ENCODE data around the gene LBP.

DNA sequence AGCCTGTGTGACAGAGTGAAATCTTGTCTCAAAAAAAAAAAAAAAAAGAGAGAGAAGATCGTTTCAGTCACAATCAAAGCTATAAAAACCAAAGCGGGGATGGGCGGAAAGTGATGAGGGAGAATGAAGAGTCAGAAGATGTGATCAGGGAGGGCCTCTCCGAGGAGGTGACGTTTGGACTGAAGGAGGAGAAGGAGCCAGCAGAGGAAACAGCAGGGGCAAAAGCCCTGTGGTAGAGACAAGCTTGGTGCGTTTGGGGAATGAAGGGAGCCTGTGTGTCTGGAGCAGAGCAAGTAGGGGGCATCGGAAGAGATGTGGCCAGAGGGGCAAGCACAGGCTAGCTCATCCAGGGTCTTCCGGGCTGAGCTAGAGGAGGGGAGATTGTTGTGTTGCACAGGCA, 14.5 kb upstream of the LBP start:
- TF ChIP-seq, protein P1, sequence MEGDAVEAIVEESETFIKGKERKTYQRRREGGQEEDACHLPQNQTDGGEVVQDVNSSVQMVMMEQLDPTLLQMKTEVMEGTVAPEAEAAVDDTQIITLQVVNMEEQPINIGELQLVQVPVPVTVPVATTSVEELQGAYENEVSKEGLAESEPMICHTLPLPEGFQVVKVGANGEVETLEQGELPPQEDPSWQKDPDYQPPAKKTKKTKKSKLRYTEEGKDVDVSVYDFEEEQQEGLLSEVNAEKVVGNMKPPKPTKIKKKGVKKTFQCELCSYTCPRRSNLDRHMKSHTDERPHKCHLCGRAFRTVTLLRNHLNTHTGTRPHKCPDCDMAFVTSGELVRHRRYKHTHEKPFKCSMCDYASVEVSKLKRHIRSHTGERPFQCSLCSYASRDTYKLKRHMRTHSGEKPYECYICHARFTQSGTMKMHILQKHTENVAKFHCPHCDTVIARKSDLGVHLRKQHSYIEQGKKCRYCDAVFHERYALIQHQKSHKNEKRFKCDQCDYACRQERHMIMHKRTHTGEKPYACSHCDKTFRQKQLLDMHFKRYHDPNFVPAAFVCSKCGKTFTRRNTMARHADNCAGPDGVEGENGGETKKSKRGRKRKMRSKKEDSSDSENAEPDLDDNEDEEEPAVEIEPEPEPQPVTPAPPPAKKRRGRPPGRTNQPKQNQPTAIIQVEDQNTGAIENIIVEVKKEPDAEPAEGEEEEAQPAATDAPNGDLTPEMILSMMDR (tag by site-specific recombination; IDR thresholded peaks at IDR 0.05): no peak
- TF ChIP-seq, protein P2, sequence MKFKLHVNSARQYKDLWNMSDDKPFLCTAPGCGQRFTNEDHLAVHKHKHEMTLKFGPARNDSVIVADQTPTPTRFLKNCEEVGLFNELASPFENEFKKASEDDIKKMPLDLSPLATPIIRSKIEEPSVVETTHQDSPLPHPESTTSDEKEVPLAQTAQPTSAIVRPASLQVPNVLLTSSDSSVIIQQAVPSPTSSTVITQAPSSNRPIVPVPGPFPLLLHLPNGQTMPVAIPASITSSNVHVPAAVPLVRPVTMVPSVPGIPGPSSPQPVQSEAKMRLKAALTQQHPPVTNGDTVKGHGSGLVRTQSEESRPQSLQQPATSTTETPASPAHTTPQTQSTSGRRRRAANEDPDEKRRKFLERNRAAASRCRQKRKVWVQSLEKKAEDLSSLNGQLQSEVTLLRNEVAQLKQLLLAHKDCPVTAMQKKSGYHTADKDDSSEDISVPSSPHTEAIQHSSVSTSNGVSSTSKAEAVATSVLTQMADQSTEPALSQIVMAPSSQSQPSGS (tag by site-specific recombination; IDR thresholded peaks at IDR 0.05; ENCODE audit: low read depth): no peak
- no peak for TF ChIP-seq ZNF530 (tag by site-specific recombination; IDR thresholded peaks at IDR 0.05; ENCODE audit: low read depth)
- TF ChIP-seq, protein P3, sequence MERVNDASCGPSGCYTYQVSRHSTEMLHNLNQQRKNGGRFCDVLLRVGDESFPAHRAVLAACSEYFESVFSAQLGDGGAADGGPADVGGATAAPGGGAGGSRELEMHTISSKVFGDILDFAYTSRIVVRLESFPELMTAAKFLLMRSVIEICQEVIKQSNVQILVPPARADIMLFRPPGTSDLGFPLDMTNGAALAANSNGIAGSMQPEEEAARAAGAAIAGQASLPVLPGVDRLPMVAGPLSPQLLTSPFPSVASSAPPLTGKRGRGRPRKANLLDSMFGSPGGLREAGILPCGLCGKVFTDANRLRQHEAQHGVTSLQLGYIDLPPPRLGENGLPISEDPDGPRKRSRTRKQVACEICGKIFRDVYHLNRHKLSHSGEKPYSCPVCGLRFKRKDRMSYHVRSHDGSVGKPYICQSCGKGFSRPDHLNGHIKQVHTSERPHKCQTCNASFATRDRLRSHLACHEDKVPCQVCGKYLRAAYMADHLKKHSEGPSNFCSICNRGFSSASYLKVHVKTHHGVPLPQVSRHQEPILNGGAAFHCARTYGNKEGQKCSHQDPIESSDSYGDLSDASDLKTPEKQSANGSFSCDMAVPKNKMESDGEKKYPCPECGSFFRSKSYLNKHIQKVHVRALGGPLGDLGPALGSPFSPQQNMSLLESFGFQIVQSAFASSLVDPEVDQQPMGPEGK (tag by site-specific recombination; IDR thresholded peaks at IDR 0.05): no peak
- TF ChIP-seq, protein P4, sequence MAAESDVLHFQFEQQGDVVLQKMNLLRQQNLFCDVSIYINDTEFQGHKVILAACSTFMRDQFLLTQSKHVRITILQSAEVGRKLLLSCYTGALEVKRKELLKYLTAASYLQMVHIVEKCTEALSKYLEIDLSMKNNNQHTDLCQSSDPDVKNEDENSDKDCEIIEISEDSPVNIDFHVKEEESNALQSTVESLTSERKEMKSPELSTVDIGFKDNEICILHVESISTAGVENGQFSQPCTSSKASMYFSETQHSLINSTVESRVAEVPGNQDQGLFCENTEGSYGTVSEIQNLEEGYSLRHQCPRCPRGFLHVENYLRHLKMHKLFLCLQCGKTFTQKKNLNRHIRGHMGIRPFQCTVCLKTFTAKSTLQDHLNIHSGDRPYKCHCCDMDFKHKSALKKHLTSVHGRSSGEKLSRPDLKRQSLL (tag by site-specific recombination; IDR thresholded peaks at IDR 0.05): no peak
- TF ChIP-seq, protein P5, sequence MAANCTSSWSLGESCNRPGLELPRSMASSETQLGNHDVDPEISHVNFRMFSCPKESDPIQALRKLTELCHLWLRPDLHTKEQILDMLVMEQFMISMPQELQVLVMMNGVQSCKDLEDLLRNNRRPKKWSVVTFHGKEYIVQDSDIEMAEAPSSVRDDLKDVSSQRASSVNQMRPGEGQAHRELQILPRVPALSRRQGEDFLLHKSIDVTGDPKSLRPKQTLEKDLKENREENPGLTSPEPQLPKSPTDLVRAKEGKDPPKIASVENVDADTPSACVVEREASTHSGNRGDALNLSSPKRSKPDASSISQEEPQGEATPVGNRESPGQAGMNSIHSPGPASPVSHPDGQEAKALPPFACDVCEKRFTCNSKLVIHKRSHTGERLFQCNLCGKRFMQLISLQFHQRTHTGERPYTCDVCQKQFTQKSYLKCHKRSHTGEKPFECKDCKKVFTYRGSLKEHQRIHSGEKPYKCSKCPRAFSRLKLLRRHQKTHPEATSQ (tag by site-specific recombination; IDR thresholded peaks at IDR 0.05): no peak
- TF ChIP-seq, protein P6, sequence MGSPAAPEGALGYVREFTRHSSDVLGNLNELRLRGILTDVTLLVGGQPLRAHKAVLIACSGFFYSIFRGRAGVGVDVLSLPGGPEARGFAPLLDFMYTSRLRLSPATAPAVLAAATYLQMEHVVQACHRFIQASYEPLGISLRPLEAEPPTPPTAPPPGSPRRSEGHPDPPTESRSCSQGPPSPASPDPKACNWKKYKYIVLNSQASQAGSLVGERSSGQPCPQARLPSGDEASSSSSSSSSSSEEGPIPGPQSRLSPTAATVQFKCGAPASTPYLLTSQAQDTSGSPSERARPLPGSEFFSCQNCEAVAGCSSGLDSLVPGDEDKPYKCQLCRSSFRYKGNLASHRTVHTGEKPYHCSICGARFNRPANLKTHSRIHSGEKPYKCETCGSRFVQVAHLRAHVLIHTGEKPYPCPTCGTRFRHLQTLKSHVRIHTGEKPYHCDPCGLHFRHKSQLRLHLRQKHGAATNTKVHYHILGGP (tag by site-specific recombination; IDR thresholded peaks at IDR 0.05): no peak
